GM18517 (cell line): ENCODE data around the gene MCTP2.
"Not testable (repeated sequence)": the region's sequence is repeated elsewhere in the genome, so short reads cannot be mapped to it uniquely, and the experiment has no call there.

Experiments
- ATAC-seq: cut with Tn5 transposase; IDR thresholded peaks from one replicate; pipeline ENCODE4 v1.9.1; 2021; ENCODE audit warnings: mild to moderate bottlenecking, moderate library complexity; ENCODE audit not compliant: unreplicated experiment

MCTP2 gene

GRCh38 chr15:94445566-94446160 lies 214.3 kb downstream of the MCTP2 start:
- ATAC-seq, result no peak

- no peak for ATAC-seq
These were observed 215.1 kb downstream of the MCTP2 start for GRCh38 chr15:94446441-94446840.

DNA sequence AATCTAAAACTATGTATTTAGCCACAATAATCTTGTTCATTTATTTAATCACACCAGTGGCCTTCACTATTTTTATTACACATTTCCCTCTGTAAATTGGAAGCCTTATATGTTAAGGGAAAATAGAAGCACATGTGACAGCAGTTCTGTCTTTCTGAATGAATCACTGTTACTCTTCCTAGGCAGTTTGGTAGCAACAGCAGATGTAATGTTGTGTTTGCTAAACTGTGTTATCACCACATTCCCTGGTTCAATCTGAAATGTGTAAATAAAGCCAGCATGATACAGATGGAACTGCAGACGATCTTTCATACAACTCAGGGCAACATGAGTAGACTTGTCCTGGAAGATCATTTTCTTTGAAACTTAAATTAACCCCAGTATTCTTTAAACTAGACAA lies 220.1 kb downstream of the MCTP2 start:
- no peak for ATAC-seq

- ATAC-seq, result no peak
These were observed 222.0 kb downstream of the MCTP2 start for GRCh38 chr15:94453227-94453988.

DNA sequence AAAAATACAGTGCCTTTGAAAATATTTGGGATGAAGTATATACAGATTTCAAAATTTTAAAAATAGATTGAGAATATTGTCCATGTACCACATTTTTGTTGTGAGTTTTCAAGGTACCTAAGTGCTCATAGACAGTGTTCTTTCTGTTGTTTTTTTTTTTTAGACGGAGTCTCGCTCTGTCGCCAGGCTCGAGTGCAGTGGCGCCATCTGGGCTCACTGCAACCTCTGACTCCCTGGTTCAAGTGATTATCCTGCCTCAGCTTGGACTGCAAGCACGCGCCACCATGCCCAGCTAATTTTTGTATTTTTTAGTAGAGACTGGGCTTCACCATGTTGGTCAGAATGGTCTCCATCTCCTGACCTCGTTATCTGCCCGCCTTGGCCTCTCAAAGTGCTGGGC lies 223.9 kb downstream of the MCTP2 start:
- ATAC-seq, result no peak

- ATAC-seq, result no peak
These were observed 224.9 kb downstream of the MCTP2 start for GRCh38 chr15:94456226-94456625.

GRCh38 chr15:94457661-94458060 lies 226.3 kb downstream of the MCTP2 start:
- no peak for ATAC-seq

DNA sequence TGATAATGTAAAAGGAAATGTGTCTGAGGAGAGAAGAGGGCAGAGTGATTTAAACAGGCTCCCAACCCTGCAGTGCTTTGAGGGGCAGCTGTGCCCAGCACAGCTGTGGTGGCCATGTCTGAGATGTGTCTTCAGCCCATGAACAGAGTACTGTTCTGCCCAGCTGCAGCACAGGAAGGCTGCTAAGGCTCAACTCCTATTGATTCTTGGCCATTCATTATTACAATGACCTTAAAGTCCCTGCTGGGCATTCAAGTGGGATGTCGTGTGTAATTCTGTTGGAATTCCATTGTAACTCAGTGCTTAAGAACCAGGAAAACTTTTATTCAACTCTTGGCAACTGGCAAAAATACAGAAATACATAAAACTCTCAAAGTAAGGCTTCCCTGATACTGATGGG lies 229.3 kb downstream of the MCTP2 start:
- ATAC-seq, result no peak

DNA sequence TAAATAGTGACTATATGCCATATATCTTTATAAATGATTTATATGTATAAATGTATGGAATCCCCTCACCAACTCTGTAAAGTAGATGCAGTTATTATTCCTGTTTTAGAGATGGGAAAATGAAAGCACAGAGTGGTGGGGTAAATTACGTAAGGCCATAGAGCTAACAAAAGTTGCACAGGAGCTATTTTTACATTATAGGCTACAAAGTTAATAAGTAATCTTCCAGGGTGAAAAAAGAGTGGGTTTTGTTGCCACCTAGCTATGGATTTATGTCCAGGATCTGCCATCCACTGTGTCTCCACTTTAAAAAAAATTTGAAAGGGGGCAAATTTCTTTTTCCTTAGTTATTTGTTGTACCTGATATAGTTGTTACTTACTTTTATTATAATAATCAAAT lies 235.7 kb downstream of the MCTP2 start:
- ATAC-seq, result no peak

DNA sequence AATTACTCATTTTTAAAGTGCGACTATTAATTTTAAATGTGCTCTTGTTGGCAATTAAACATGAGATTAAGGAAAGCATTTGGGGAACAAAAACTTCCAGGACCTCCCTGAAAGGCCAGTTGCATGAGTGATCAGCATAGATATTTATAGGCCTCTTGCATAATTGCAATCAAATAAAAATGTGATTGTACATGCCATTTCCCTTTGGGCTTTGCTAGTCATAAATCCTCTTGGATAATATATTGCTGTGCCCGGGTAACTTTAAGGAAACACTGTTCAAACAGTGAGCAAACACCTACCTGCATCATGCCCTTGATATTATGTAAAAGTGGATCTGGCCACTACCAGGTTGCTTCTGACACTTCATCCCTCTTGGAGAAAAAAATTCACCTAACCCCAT lies 239.1 kb downstream of the MCTP2 start:
- ATAC-seq, result no peak

DNA sequence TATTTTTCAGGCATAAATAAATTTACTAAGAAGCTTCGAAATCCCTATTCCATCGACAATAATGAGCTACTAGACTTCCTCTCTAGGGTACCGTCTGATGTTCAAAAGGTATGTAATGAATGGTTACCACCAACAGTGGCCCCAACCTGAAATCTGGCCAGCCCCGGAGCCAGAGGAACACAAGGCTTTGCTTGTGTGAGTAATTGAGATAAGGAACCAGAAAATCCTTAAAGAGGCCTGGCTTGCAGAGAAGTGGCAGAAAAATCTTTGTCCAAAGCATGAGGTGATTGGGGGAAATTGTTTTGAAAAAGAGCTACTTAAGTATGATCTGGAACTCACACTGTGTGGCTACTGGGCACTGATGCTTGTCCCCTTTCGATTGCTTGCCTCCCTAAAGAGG lies 245.3 kb downstream of the MCTP2 start:
- no peak for ATAC-seq

DNA sequence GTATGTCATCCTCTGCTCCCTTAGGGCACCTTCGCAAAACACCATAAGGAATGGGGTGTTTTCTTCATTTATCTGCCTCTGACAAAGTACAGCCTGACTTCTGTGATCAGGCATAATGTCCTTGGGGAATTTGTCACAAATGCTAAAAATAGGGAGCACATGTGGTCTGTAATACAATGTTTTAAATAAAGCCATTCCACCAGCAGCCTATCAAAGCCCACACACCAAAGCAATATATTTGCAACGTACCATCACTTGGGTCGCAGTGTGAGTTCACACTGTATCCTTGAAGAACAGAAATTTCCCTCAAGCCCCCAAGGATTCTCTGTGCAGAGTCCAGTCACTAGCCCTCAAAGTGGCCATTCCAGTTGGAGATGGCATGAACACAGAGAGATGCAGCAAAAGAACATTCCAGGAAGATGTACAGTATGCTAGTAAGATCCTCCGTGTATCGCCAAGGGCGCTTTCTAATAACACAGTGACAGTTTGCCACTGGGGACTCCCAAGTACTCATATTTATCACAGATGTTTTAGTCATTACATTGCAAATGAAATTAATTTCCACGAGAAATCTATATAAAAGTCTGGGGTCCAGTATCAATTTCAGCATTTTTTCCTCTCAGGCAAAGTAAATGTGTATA lies 246.7 kb downstream of the MCTP2 start:
- ATAC-seq, result no peak

GRCh38 chr15:94478763-94479162 lies 247.4 kb downstream of the MCTP2 start:
- no peak for ATAC-seq

DNA sequence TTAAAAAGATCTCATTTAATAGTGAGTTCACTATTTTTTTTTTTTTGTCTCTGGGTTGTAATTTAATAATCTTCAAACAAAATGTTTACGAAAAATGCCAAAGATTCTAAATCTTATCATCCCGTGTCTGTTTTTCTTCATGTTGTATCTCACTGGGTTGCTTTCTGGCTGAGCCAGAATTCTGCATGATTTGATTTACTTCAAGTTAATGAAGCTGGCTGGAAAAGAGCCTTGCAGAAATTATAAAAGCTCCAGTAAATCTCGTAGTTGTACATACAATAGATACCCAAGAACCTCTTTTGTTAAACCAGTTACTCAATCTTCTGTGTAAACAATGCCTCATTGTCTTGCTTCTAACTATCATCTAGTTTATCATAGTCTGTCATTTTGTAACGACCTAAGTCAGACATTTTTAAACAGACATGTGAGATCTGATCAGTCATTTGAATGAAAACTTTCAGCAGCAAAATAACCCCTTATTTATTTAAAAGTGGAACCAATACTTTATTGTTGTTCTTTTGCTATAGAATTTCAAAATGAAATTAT lies 249.0 kb downstream of the MCTP2 start:
- no peak for ATAC-seq

DNA sequence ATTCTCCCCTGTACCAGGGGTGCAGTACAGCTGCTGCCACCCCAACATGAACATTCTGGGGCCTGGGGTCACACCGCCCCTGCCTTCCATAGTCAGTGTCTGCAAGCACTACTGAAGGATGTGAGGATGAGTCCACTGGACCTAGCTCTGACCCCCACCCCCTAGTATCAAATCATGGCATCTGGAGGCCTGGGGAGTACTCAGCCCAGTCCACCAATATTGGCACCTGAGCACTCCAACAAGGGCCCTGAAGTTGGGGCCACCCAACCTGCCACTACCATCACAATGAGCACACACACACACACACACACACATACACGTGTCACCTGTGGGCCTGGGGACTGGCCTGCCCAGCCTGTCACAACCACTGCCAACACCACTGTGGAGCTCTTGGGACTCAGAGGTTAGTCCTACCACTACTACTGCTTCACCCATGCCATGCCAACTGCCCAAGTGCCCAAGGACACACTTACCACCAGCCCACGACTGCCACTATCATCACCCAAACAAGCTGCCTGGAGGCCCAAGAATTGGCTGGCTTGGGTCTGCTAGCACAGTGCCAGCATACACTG lies 253.9 kb downstream of the MCTP2 start:
- ATAC-seq, result no peak

DNA sequence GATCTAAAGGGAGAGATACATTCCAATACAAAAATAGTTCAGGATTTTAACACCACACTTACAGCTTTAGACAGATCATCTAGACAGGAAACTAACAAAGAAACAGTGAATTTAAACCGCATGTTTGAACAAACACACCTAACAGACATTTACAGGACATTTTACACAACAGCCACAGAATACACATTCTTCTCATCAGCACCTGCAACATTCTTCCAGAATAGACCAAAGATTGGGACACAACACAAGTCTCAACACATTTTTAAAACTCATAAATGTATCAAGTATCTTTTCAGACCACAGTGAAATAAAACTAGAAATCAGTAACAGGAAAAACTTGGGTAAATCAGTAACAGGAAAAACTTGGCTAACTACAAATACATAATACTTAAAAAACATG lies 256.3 kb downstream of the MCTP2 start:
- no peak for ATAC-seq

DNA sequence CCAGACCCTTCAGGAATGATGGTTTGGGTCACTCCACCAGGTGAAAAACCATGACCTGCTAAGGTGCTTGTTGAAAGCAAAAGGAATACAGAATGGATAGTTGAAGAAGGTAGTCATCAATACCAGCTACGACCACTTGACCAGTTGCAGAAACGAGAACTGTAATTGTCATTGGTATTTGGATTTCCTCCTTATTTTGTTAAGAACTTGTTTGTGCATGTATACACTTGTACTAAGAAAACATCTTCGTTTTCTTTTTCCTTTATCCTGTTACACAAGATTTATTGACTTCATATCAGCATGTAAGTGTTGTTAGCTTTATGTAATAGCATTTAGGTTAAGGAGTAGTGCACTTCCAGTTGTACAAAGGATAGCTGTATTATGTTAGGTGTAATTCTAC lies 261.8 kb downstream of the MCTP2 start:
- no peak for ATAC-seq

DNA sequence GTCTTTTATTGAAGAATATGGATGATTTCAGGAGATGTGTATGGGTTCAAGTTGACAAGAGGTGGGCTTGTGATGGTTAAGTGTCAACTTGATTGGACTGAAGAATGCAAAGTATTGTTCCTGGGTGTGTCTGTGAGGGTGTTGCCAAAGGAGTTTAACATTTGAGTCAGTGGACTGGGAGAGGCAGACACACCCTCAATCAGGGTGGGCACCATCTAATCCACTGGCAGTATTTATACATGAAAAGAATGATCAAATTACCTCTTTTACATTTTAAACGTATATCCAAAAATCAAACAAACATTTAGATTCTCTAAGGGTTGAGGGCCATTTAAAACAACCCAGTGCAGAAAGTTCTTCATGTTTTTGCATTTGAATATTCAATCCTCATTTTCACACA lies 262.2 kb downstream of the MCTP2 start:
- ATAC-seq, result not testable (repeated sequence)

DNA sequence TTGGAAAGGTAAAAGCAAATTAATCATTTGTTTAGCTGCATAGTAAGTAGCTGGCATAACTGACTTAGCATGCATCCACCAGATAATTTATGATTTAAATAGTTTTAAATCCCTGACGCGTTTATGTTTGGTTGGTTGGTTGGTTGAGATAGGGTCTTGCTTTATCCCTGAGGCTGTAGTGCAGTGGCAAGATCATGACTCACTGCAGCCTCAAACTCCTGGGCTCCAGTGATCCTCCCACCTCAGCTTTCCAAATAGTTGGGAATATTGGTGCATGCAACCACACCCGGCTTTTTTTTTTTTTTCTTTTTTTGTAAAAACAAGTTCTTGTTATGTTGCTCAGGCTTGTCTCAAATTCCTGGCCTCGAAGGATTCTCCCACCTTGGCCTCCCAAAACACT lies 263.4 kb downstream of the MCTP2 start:
- ATAC-seq, result no peak

GRCh38 chr15:94503293-94503692 lies 271.9 kb downstream of the MCTP2 start:
- no peak for ATAC-seq

DNA sequence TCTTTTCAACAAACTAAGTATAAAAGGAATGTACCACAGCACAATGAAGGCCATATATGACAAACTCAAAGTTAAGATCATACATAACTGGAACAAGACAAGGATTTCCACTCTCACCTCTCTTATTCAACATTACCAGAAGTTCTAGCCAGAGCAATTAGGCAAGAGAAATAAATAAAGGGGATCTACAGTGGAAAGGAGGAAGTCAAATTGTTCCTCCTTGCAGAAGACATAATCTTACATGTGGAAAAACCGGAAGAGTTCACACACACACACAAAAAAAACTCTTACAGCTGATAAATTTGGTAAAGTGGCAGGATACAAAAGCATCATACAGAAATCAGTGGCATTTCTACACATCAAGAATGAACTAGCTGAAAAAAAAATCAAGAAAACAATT lies 277.9 kb downstream of the MCTP2 start:
- no peak for ATAC-seq

- ATAC-seq, result no peak
These were observed 290.8 kb downstream of the MCTP2 start for GRCh38 chr15:94522125-94522524.
